GM18508 (cell line): ENCODE data around the gene DPM1.

Source experiments
- ATAC-seq: cut with Tn5 transposase; IDR thresholded peaks from one replicate; pipeline ENCODE4 v1.9.1; 2021; ENCODE audit warnings: moderate number of reproducible peaks; ENCODE audit not compliant: insufficient read depth, unreplicated experiment

DPM1 gene

GRCh38 chr20:50957798-50958614 lies at the start of gene DPM1:
DPM1 (minus strand) TSS chr20:50958532; CDS start chr20:50958523, 9 bp downstream.
- peak; percentile 37 for ATAC-seq

- ATAC-seq = no peak
These were observed 46.9 kb upstream of the DPM1 start for GRCh38 chr20:51005214-51005613.

- no peak for ATAC-seq
These were observed 46.4 kb upstream of the DPM1 start for GRCh38 chr20:51004781-51005180.

GRCh38 chr20:51004305-51004727 lies 46.0 kb upstream of the DPM1 start:
- no peak for ATAC-seq

GRCh38 chr20:51003753-51004152 lies 45.4 kb upstream of the DPM1 start:
- ATAC-seq = no peak

GRCh38 chr20:51002633-51003032 lies 44.3 kb upstream of the DPM1 start:
- ATAC-seq = no peak

- ATAC-seq = no peak
These were observed 43.3 kb upstream of the DPM1 start for GRCh38 chr20:51001430-51002265.

- ATAC-seq = no peak
These were observed 41.0 kb upstream of the DPM1 start for GRCh38 chr20:50999355-50999754.

- no peak for ATAC-seq
These were observed 38.9 kb upstream of the DPM1 start for GRCh38 chr20:50996901-50997865.

GRCh38 chr20:50995506-50995905 lies 37.2 kb upstream of the DPM1 start:
- no peak for ATAC-seq

GRCh38 chr20:50993876-50994275 lies 35.5 kb upstream of the DPM1 start:
- no peak for ATAC-seq

GRCh38 chr20:50992733-50993457 lies 34.6 kb upstream of the DPM1 start:
- no peak for ATAC-seq

GRCh38 chr20:50992336-50992732 lies 34.0 kb upstream of the DPM1 start:
- ATAC-seq = no peak

- ATAC-seq = no peak
These were observed 32.7 kb upstream of the DPM1 start for GRCh38 chr20:50991076-50991475.

GRCh38 chr20:50987493-50988210 lies 29.3 kb upstream of the DPM1 start:
- no peak for ATAC-seq

- ATAC-seq = no peak
These were observed 25.0 kb upstream of the DPM1 start for GRCh38 chr20:50983321-50983720.

- no peak for ATAC-seq
These were observed 24.0 kb upstream of the DPM1 start for GRCh38 chr20:50982363-50982762.

GRCh38 chr20:50981714-50982048 lies 23.3 kb upstream of the DPM1 start:
- ATAC-seq = no peak
